Heart left ventricle (tissue), 13 donors: ENCODE measurements around the gene RASGRP1.

Experiments
- CTCF ChIP-seq, 12 donors: fragments of 200-600 bp; sonication (generic) in 4 of 12; IDR thresholded peaks; one replicate each; pipeline versions ENCODE4 v1.5.0 to v1.8.0; 2018 to 2022; ENCODE audit warnings: antibody characterized with exemption in 12 of 12, mild to moderate bottlenecking in 5 of 12
- POLR2A ChIP-seq, 2 donors: fragments of 450-650 bp; IDR thresholded peaks; one replicate each; pipeline ENCODE4 v1.6.1; 2017; ENCODE audit warnings: antibody characterized with exemption in 2 of 2, mild to moderate bottlenecking in 2 of 2, moderate library complexity in 2 of 2
- donor health status: ischemic (EF 13 %, LVEDD 7.1; RV severe dilation, severe dysfunction).
- donor health status: DM: no; HTN: yes; CAD: no.
- donor health status: DM: no; HTN: no; CAD: no.
- donor health status: ischemic (EF 25% LVEDD 6.9; RV normal size, moderate dysfunction).
- donor health status: ischemic (EF 25% LVEDD 5.7; RV mildly dilated, moderate dysfunction).
- donor health status: ischemic (EF 35%, LVEDD 5.7; RV mildly dilated, moderate dysfunction).
- donor health status: nonischemic (EF 11% LVEDD 7.7; RV severe dilation, severe dysfunction).
- donor health status: DM: yes; HTN: yes; CAD: no.
- donor health status: PGD.
- donor health status: ischemic (EF 29% LVEDD 5.4; RV normal size, mild dysfunction).
- donor health status: nonischemic (EF 23%, LVEDD 6.1; RV moderate dilation, normal function).

- TF ChIP-seq CTCF (IDR thresholded peaks at IDR 0.05) (no peak), POLR2A (IDR thresholded peaks at IDR 0.05) (no peak)
Measured at GRCh38 chr15:38598749-38599148, 34.1 kb upstream of the RASGRP1 start.
